Aorta (tissue), 5 donors: ENCODE data around the gene RPL36. TPM values are rescaled to one million over a fixed set of nuclear protein-coding genes. Genes with fewer than 3 reads are reported as not detected.

Experiments used
- ATAC-seq: fragments of 200-7000 bp; cut with Tn5 transposase; one replicate; pipeline ENCODE4 v1.9.1; 2022; ENCODE audit warnings: moderate library complexity; ENCODE audit not compliant: low FRiP score
- DNase-seq, 2 donors: peaks; one replicate each; pipeline ENCODE4 v3.0.0-alpha.2; 2020
- H3K27ac ChIP-seq, 2 donors: one replicate each; pipeline ENCODE4 v1.5.1; 2013; ENCODE audit warnings: low read length in 2 of 2, mild to moderate bottlenecking in 2 of 2, moderate library complexity in 2 of 2, control low read depth in 1 of 2, inconsistent platforms in 1 of 2, low read depth in 1 of 2
- H3K27me3 ChIP-seq, 2 donors: one replicate each; pipeline ENCODE4 v1.6.1; 2013; ENCODE audit warnings: control low read depth in 1 of 2, low read length in 1 of 2, mild to moderate bottlenecking in 1 of 2, moderate library complexity in 1 of 2; ENCODE audit not compliant: insufficient read depth in 2 of 2, control insufficient read depth in 1 of 2
- H3K36me3 ChIP-seq, 2 donors: one replicate each; pipeline ENCODE4 v1.6.1; 2013; ENCODE audit warnings: control low read depth in 1 of 2, low read length in 1 of 2, mild to moderate bottlenecking in 1 of 2; ENCODE audit not compliant: insufficient read depth in 2 of 2, control insufficient read depth in 1 of 2
- H3K4me1 ChIP-seq, 2 donors: one replicate each; pipeline ENCODE4 v1.6.1; 2013; ENCODE audit warnings: low read length in 2 of 2, control low read depth in 1 of 2, mild to moderate bottlenecking in 1 of 2, moderate library complexity in 1 of 2; ENCODE audit not compliant: insufficient read depth in 2 of 2, control insufficient read depth in 1 of 2
- H3K4me3 ChIP-seq, 2 donors: one replicate each; pipeline ENCODE4 v1.5.1; 2013; ENCODE audit warnings: low read length in 2 of 2, control low read depth in 1 of 2, mild to moderate bottlenecking in 1 of 2
- H3K9me3 ChIP-seq: one replicate; pipeline ENCODE4 v1.6.1; 2013; ENCODE audit warnings: mild to moderate bottlenecking, low read length; ENCODE audit not compliant: control insufficient read depth
- WGBS, 2 donors: extraction: QIAGEN DNeasy Blood & Tissue Kit; methylation state at CpG; one replicate each; pipeline ENCODE4 v1.1.7; 2013; 5-methylcytosine and 5-hydroxymethylcytosine counted together
- intact Hi-C, 2 donors: fragments of 100-400 bp; cut with DNase I; formaldehyde crosslinking; loops; one replicate each; pipeline versions ENCODE4 v1.14.2 to v1.15.0; 2022
- polyA plus RNA-seq, 2 donors: library from polyadenylated mRNA; stranded (reverse); fragments of 200-250 nt; gene quantifications; one replicate each; pipeline ENCODE4 v1.2.3, GENCODE V29; 2013
- total RNA-seq, 2 donors: library from RNA; stranded (reverse); fragmentation: NEBNext Ultra II Directional; extraction: Animal tissue kit (Norgen Biotek cat#: 25700); gene quantifications; one replicate each; pipeline ENCODE4 v1.2.1, GENCODE V29; 2021
- donor health status: healthy with polysubstance abuse.
- donor health status: Bipolar disorder and iron deficiency.
- donor health status: DM: no; HTN: no; CAD: no.
- donor health status: DM: no; HTN: no; CAD: no.
- donor health status: DM: yes; HTN: yes; CAD: no.

RPL36 gene
- total and polyA plus RNA-seq, 4 donors, result 521 to 1,438 (median 782) TPM

- Histone ChIP-seq H3K36me3 (peaks cover 2 to 6% of the 10 kb centered on the region in 2 donors), H3K4me1 (no peaks in the 10 kb centered on the region), H3K9me3 (no peaks in the 10 kb centered on the region), H3K27me3 (no peaks in the 10 kb centered on the region), H3K27ac (no peak overlapping the region), H3K4me3 (no peak overlapping the region)
- WGBS, 2 donors, result 90 to 92% methylated on average over 5 of the region's 5 CpGs
- ATAC-seq (no peak), DNase-seq (no peak)
- intact Hi-C loops, result no loop called here
Measured at GRCh38 chr19:5651361-5651760, 38.7 kb upstream of the RPL36 start.

GRCh38 chr19:5652261-5652660 lies 37.8 kb upstream of the RPL36 start:
- Histone ChIP-seq H3K36me3 (peaks cover 2 to 4% of the 10 kb centered on the region in 2 donors), H3K27me3 (no peaks in the 10 kb centered on the region), H3K9me3 (no peaks in the 10 kb centered on the region), H3K4me1 (no peaks in the 10 kb centered on the region), H3K4me3 (no peak overlapping the region), H3K27ac (no peak overlapping the region)
- intact Hi-C loops, result no loop called here
- 88 to 90% methylated on average over 10 of the region's 10 CpGs for WGBS, 2 donors
- no peak for ATAC-seq
- no peak for DNase-seq

- H3K27ac ChIP-seq, result no peak overlapping the region
- H3K36me3 ChIP-seq, result peaks cover 5 to 7% of the 10 kb centered on the region in 2 donors
- H3K9me3 ChIP-seq, result no peaks in the 10 kb centered on the region
- WGBS, 2 donors, result 90% methylated on average over 5 of the region's 5 CpGs
- no peak for DNase-seq
- ATAC-seq, result no peak
- H3K4me1 ChIP-seq, result no peaks in the 10 kb centered on the region
- H3K27me3 ChIP-seq, result no peaks in the 10 kb centered on the region
- H3K4me3 ChIP-seq, result no peak overlapping the region
- intact Hi-C loops, result no loop called here
Measured at GRCh38 chr19:5654931-5655330, 35.2 kb upstream of the RPL36 start.

- WGBS, 2 donors, result 74 to 80% methylated on average over 5 of the region's 5 CpGs
- ATAC-seq (no peak), DNase-seq (no peak)
- no peaks in the 10 kb centered on the region for H3K4me1 ChIP-seq
- no peaks in the 10 kb centered on the region for H3K27me3 ChIP-seq
- H3K9me3 ChIP-seq, result no peaks in the 10 kb centered on the region
- intact Hi-C loops, result no loop called here
- H3K4me3 ChIP-seq, result no peak overlapping the region
- H3K27ac ChIP-seq, result no peak overlapping the region
- H3K36me3 ChIP-seq, result peaks cover 5 to 7% of the 10 kb centered on the region in 2 donors
Measured at GRCh38 chr19:5655412-5655811, 34.7 kb upstream of the RPL36 start.

GRCh38 chr19:5661483-5661882 lies 28.6 kb upstream of the RPL36 start:
- H3K36me3 ChIP-seq, result peaks cover 9 to 15% of the 10 kb centered on the region in 2 donors

GRCh38 chr19:5663904-5664303 lies 26.2 kb upstream of the RPL36 start:
- H3K36me3 ChIP-seq, result peaks cover 9 to 20% of the 10 kb centered on the region in 2 donors
- intact Hi-C loops, result no loop called here
- peak in 1 of 2 donors; percentile 76 for DNase-seq
- H3K4me3 ChIP-seq, result no peak overlapping the region
- ATAC-seq, result no peak
- no peaks in the 10 kb centered on the region for H3K9me3 ChIP-seq
- no peaks in the 10 kb centered on the region for H3K4me1 ChIP-seq
- H3K27me3 ChIP-seq, result no peaks in the 10 kb centered on the region
- 90 to 92% methylated on average over 17 of the region's 17 CpGs for WGBS, 2 donors
- no peak overlapping the region for H3K27ac ChIP-seq

More at GRCh38 chr19:5661483-5661882, 28.6 kb upstream of the RPL36 start:
- intact Hi-C loops, result no loop called here
- Histone ChIP-seq H3K4me3 (no peak overlapping the region), H3K4me1 (no peaks in the 10 kb centered on the region), H3K27me3 (no peaks in the 10 kb centered on the region), H3K27ac (no peak overlapping the region), H3K9me3 (no peaks in the 10 kb centered on the region)
- 96 to 97% methylated on average over 42 of the region's 42 CpGs for WGBS, 2 donors
- DNase-seq (peak in 1 of 2 donors; percentile 65), ATAC-seq (peak; percentile 41)

GRCh38 chr19:5664515-5664914 lies 25.6 kb upstream of the RPL36 start:
- Histone ChIP-seq H3K36me3 (peaks cover 9 to 23% of the 10 kb centered on the region in 2 donors), H3K9me3 (no peaks in the 10 kb centered on the region), H3K4me3 (no peak overlapping the region), H3K27me3 (no peaks in the 10 kb centered on the region), H3K27ac (no peak overlapping the region), H3K4me1 (no peaks in the 10 kb centered on the region)
- 87 to 97% methylated on average over 2 of the region's 2 CpGs for WGBS, 2 donors
- intact Hi-C loops, result no loop called here
- ATAC-seq (no peak), DNase-seq (peak in 1 of 2 donors; percentile 3)

GRCh38 chr19:5665781-5666513 lies 24.1 kb upstream of the RPL36 start:
- no peaks in the 10 kb centered on the region for H3K9me3 ChIP-seq
- peak in 1 of 2 donors; percentile 61 for DNase-seq
- no peaks in the 10 kb centered on the region for H3K4me1 ChIP-seq
- WGBS, 2 donors, result 60 to 62% methylated on average over 10 of the region's 10 CpGs
- no peak for ATAC-seq
- no peaks in the 10 kb centered on the region for H3K27me3 ChIP-seq
- intact Hi-C loops, result no loop called here
- peaks cover 4 to 21% of the 10 kb centered on the region in 2 donors for H3K36me3 ChIP-seq
- no peak overlapping the region for H3K27ac ChIP-seq
- no peak overlapping the region for H3K4me3 ChIP-seq

- Histone ChIP-seq H3K27ac (no peak overlapping the region), H3K4me1 (no peaks in the 10 kb centered on the region), H3K9me3 (no peaks in the 10 kb centered on the region), H3K27me3 (no peaks in the 10 kb centered on the region), H3K36me3 (peaks cover 4 to 17% of the 10 kb centered on the region in 2 donors), H3K4me3 (no peak overlapping the region)
- WGBS, 2 donors, result 85 to 87% methylated on average over 26 of the region's 26 CpGs
- DNase-seq, result peak in 1 of 2 donors; percentile 75
- ATAC-seq, result no peak
- intact Hi-C loops, result no loop called here
Measured at GRCh38 chr19:5666921-5667610, 23.0 kb upstream of the RPL36 start.
